GM18951 (cell line): ENCODE measurements around the gene AKR1C1.
"Not testable (repeated sequence)": the region's sequence is repeated elsewhere in the genome, so short reads cannot be mapped to it uniquely, and the experiment has no call there.

Experiments
- POLR2A ChIP-seq: IDR thresholded peaks from 4 replicates; pipeline ENCODE4 v1.6.1; 2011; ENCODE audit warnings: mild to moderate bottlenecking; ENCODE audit not compliant: insufficient read length, insufficient read depth; ENCODE audit errors: extremely low read depth
- in situ Hi-C: fragments of 300-500 bp; cut with MboI; formaldehyde crosslinking; loops from one replicate; pipeline ENCODE4 v1.12.0; 2022; ENCODE audit warnings: low sequenced_read_pairs, mixed read lengths, inconsistent platforms; ENCODE audit not compliant: unreplicated experiment

AKR1C1 gene

GRCh38 chr10:4990217-4990616 is 27.0 kb downstream of the AKR1C1 start:
- in situ Hi-C loops = no loop called here
- TF ChIP-seq POLR2A = no peak

GRCh38 chr10:4991463-4991862 is 28.2 kb downstream of the AKR1C1 start:
- in situ Hi-C loops = not testable (repeated sequence)

- in situ Hi-C loops = not testable (repeated sequence)
These were observed 29.3 kb downstream of the AKR1C1 start for GRCh38 chr10:4992564-4992963.

- in situ Hi-C loops = not testable (repeated sequence)
These were observed 31.0 kb downstream of the AKR1C1 start for GRCh38 chr10:4994260-4994659.

GRCh38 chr10:4998671-4999070 is 35.5 kb downstream of the AKR1C1 start:
- in situ Hi-C loops = no loop called here
- TF ChIP-seq POLR2A = no peak

GRCh38 chr10:5002013-5002727 is 39.0 kb downstream of the AKR1C1 start:
- no peak for TF ChIP-seq POLR2A
- in situ Hi-C loops = no loop called here

GRCh38 chr10:5003127-5004029 is 40.2 kb downstream of the AKR1C1 start, which contains the start of gene AKR1C2:
Gene AKR1C2 (minus strand): TSS chr10:5003857. CDS start chr10:5003835, 22 bp downstream.
- in situ Hi-C loops = not testable (repeated sequence)

- in situ Hi-C loops = not testable (repeated sequence)
These were observed 40.8 kb downstream of the AKR1C1 start for GRCh38 chr10:5004030-5004385.

GRCh38 chr10:5004501-5004900 is 41.3 kb downstream of the AKR1C1 start:
- in situ Hi-C loops = not testable (repeated sequence)

GRCh38 chr10:5008857-5009548 is 45.8 kb downstream of the AKR1C1 start:
- in situ Hi-C loops = loop anchor here (5.0 kb wide), 1 partner anchor 52 kb away; no protein-coding TSS in a partner anchor

GRCh38 chr10:5010043-5010442 is 46.8 kb downstream of the AKR1C1 start:
- in situ Hi-C loops = not testable (repeated sequence)

- in situ Hi-C loops = not testable (repeated sequence)
These were observed 48.2 kb downstream of the AKR1C1 start for GRCh38 chr10:5011392-5011791.

- TF ChIP-seq POLR2A = no peak
- in situ Hi-C loops = no loop called here
These were observed 49.4 kb downstream of the AKR1C1 start for GRCh38 chr10:5012595-5012994.

GRCh38 chr10:5013385-5013784 is 50.2 kb downstream of the AKR1C1 start:
- in situ Hi-C loops = no loop called here
- no peak for TF ChIP-seq POLR2A

GRCh38 chr10:5014200-5014910 is 51.1 kb downstream of the AKR1C1 start:
- in situ Hi-C loops = not testable (repeated sequence)
